Psoas muscle (tissue), 8 donors: ENCODE results near the gene PRSS38. TPM values are rescaled to one million over a fixed set of nuclear protein-coding genes. Genes with fewer than 3 reads are reported as not detected.

Source experiments
- ATAC-seq, 4 donors: fragments of 200-7000 bp; cut with Tn5 transposase; one replicate each; pipeline ENCODE4 v1.9.1; 2020; ENCODE audit warnings: moderate library complexity in 3 of 4, mild to moderate bottlenecking in 2 of 4
- DNase-seq, 2 donors: peaks; one replicate each; pipeline ENCODE4 v3.0.0-alpha.2; 2020
- H3K27ac ChIP-seq: fragments of 200-600 bp; one replicate; pipeline ENCODE4 v1.8.0; 2022
- H3K27me3 ChIP-seq, 3 donors: fragments of 200-600 bp in 1 of 3; one replicate each; pipeline versions ENCODE4 v1.6.1 to v1.8.0; 2013 to 2022; ENCODE audit warnings: low read length in 2 of 3, mild to moderate bottlenecking in 2 of 3, moderate library complexity in 1 of 3; ENCODE audit not compliant: insufficient read depth in 3 of 3
- H3K36me3 ChIP-seq, 2 donors: fragments of 200-600 bp in 1 of 2; one replicate each; pipeline versions ENCODE4 v1.6.1 to v1.8.0; 2013 to 2022; ENCODE audit warnings: low read depth in 1 of 2, mild to moderate bottlenecking in 1 of 2, moderate library complexity in 1 of 2; ENCODE audit not compliant: insufficient read depth in 1 of 2
- H3K4me1 ChIP-seq: fragments of 200-600 bp; one replicate; pipeline ENCODE4 v1.8.0; 2022
- H3K4me3 ChIP-seq: fragments of 200-600 bp; one replicate; pipeline ENCODE4 v1.8.0; 2022; ENCODE audit warnings: mild to moderate bottlenecking
- H3K9me3 ChIP-seq: fragments of 200-600 bp; one replicate; pipeline ENCODE4 v1.8.0; 2022
- CTCF ChIP-seq: fragments of 200-600 bp; IDR thresholded peaks from one replicate; pipeline ENCODE4 v1.8.0; 2022; ENCODE audit warnings: antibody characterized with exemption
- WGBS, 3 donors: extraction: QIAGEN DNeasy Blood & Tissue Kit; methylation state at CpG; one replicate each; pipeline versions ENCODE4 v1.1.6 to v1.1.7; 2013; 5-methylcytosine and 5-hydroxymethylcytosine counted together
- intact Hi-C, 2 donors: fragments of 100-400 bp; cut with DNase I; formaldehyde crosslinking; loops; one replicate each; pipeline versions ENCODE4 v1.11.0 to v1.14.2; 2022
- polyA plus RNA-seq, 3 donors: library from polyadenylated mRNA; stranded (reverse); fragments of 200-250 nt; gene quantifications; one replicate each; pipeline ENCODE4 v1.2.3, GENCODE V29; 2013
- total RNA-seq, 4 donors: library from RNA; stranded (reverse); fragmentation: NEBNext Ultra II Directional in 2 of 4; extraction: Animal tissue kit (Norgen Biotek cat#: 25700) in 2 of 4; gene quantifications; one replicate each; pipeline versions ENCODE4 v1.2.1 to v1.2.4, GENCODE V29; 2021 to 2023
- donor health status: healthy with polysubstance abuse.
- donor health status: DM: no; HTN: no; CAD: no; lungs with moderate emphysema.
- donor health status: Bipolar disorder and iron deficiency.
- donor health status: healthy.
- donor health status: DM: yes; HTN: yes; CAD: no.
- donor health status: DM: no; HTN: no; CAD: no.
- donor health status: DM: no; HTN: no; CAD: no.
- donor health status: DM: yes; HTN: yes; CAD: no.

The PRSS38 gene
- total and polyA plus RNA-seq, 7 donors, result not detected

DNA sequence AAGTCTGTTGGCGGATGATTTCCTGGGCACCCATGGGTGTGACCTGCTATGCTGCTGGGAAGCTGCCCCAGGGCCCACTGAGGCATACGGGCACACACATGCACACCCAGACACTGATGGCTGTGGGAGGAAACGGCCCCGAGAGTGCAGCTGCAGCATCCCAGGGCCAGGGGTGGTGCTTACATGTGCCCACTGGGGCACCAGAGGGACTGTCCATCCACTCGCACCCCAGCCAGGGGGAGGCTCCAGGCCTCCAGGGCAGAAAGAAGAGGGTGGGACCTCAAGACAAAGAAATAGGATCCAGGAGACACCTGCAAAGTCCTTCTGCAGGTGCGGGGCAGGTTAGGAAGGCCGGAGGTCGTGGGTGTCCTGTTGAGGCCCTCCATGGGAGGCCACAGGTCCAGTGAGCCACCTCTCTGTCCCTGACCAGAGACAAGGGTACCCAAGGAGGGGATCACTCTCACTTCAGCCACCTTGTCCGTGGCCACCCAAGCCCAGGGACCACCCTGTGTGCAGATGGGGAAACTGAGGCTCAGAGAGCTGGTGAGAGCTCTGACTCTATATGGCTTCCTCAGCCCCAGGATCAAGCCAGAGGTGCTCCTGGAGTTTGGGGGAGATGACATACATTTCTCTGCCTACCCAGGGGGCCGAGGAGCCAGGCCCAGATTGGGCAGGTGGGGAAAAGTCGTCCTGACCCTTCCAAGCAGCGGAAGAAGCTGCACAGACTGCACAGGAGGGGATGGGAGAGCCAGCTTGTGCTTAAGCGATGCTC lies 75.2 kb downstream of the PRSS38 start:
- ATAC-seq, result no peak
- 91 to 93% (median 92%) methylated on average over 12 to 13 of the region's 13 CpGs for WGBS, 3 donors
- no peaks in the 10 kb centered on the region for H3K36me3 ChIP-seq
- intact Hi-C loops, result no loop called here
- H3K27me3 ChIP-seq, result peaks cover 0 to 5% (median 0%) of the 10 kb centered on the region in 3 donors
- DNase-seq, result no peak
- TF ChIP-seq CTCF, result no peak
- no peaks in the 10 kb centered on the region for H3K9me3 ChIP-seq
- no peak overlapping the region for H3K4me3 ChIP-seq
- no peak overlapping the region for H3K27ac ChIP-seq
- peaks cover 5% of the 10 kb centered on the region for H3K4me1 ChIP-seq

DNA sequence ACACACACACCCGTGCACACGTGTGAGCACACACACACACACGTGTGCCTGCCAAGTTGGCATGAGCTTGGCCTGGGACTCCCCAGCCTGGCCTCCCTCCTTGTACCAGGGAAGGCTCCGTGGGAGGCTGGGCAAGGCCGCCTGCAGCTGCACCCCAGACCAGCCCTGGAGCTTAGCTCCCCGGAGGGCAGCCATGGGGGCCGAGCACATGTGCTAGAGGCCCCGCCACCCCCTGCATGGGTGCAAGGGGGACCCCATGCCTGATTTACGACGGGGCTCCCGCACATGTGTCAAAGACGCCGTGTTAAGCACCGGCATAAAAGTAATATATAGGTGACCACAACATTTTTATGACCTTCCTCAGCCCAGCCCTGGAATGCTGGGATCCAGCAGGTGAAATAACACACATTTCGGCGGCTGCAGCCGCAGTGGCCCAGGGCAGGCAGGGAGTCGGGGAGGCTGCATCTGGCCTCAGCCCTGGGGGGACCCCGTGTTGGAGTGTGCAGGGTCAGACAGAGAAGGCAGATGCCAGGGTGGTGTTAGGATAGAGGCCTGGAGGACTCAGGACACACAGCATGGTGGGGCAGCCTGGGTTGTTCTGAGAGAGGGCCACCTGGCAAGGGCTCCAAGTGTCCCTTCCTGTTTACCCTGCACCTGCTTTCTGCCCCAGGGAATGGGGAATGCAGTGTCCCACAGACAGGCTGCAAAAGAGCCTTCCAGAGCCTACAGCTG lies 75.9 kb downstream of the PRSS38 start:
- intact Hi-C loops, result no loop called here
- Histone ChIP-seq H3K4me1 (no peaks in the 10 kb centered on the region), H3K9me3 (no peaks in the 10 kb centered on the region), H3K27me3 (peaks cover 0 to 5% (median 0%) of the 10 kb centered on the region in 3 donors), H3K4me3 (no peak overlapping the region), H3K27ac (no peak overlapping the region), H3K36me3 (no peaks in the 10 kb centered on the region)
- peak in 1 of 2 donors; percentile 46 for DNase-seq
- no peak for TF ChIP-seq CTCF
- WGBS, 3 donors, result 72 to 75% (median 72%) methylated on average over 19 of the region's 19 CpGs
- no peak for ATAC-seq

GRCh38 chr1:227891955-227892488 lies 76.5 kb downstream of the PRSS38 start:
- Histone ChIP-seq H3K9me3 (no peaks in the 10 kb centered on the region), H3K27me3 (peaks cover 0 to under 1% (median 0%) of the 10 kb centered on the region in 3 donors), H3K4me1 (no peaks in the 10 kb centered on the region), H3K27ac (no peak overlapping the region), H3K36me3 (no peaks in the 10 kb centered on the region), H3K4me3 (no peak overlapping the region)
- TF ChIP-seq CTCF, result no peak
- DNase-seq (no peak), ATAC-seq (no peak)
- 90 to 95% (median 94%) methylated on average over 5 to 6 of the region's 6 CpGs for WGBS, 3 donors
- intact Hi-C loops, result no loop called here

GRCh38 chr1:227892489-227893299 lies 77.2 kb downstream of the PRSS38 start:
- Histone ChIP-seq H3K27me3 (no peaks in the 10 kb centered on the region), H3K4me1 (no peaks in the 10 kb centered on the region), H3K36me3 (no peaks in the 10 kb centered on the region), H3K27ac (no peak overlapping the region), H3K4me3 (no peak overlapping the region), H3K9me3 (no peaks in the 10 kb centered on the region)
- no peak for ATAC-seq
- intact Hi-C loops, result no loop called here
- TF ChIP-seq CTCF, result no peak
- peak in 1 of 2 donors; percentile 41 for DNase-seq
- 67 to 75% (median 70%) methylated on average over 17 of the region's 17 CpGs for WGBS, 3 donors
